ENCODE measurements around the gene SPIB. TPM values are rescaled to one million over a fixed set of nuclear protein-coding genes. Genes with fewer than 3 reads are reported as not detected.

The SPIB gene
- polyA plus RNA-seq, 1 experiment: not detected

GRCh38 chr19:50392759-50393158, 26.0 kb upstream of the SPIB start:
- no peak overlapping the region for H3K4me3 ChIP-seq (ENCODE audit: low read depth, low read length)
- no peak for DNase-seq (ENCODE audit: low read depth, low spot score)
- no peak for TF ChIP-seq CTCF (IDR thresholded peaks at IDR 0.05; ENCODE audit: low read depth, low read length)
- POLR2A ChIA-PET: no interaction called here
- no peaks in the 10 kb centered on the region for H3K27me3 ChIP-seq (ENCODE audit: control insufficient read depth, insufficient read depth, low read length)
- CTCF ChIA-PET: no interaction called here
- H3K9me3 ChIP-seq (ENCODE audit: control insufficient read depth, insufficient read depth, low read length): no peaks in the 10 kb centered on the region
- no peak overlapping the region for H3K27ac ChIP-seq (ENCODE audit: low read depth, low read length)

GRCh38 chr19:50393589-50393988, 25.1 kb upstream of the SPIB start:
- ChIA-PET POLR2A (no interaction called here), CTCF (no interaction called here)
- no peak overlapping the region for H3K27ac ChIP-seq (ENCODE audit: low read depth, low read length)
- H3K27me3 ChIP-seq (ENCODE audit: control insufficient read depth, insufficient read depth, low read length): no peaks in the 10 kb centered on the region
- H3K4me3 ChIP-seq (ENCODE audit: low read depth, low read length): no peak overlapping the region
- H3K9me3 ChIP-seq (ENCODE audit: control insufficient read depth, insufficient read depth, low read length): no peaks in the 10 kb centered on the region
- no peak for DNase-seq (ENCODE audit: low read depth, low spot score)
- TF ChIP-seq CTCF (IDR thresholded peaks at IDR 0.05; ENCODE audit: low read depth, low read length): no peak

- Histone ChIP-seq H3K27ac (ENCODE audit: low read depth, low read length) (no peak overlapping the region), H3K27me3 (ENCODE audit: control insufficient read depth, insufficient read depth, low read length) (no peaks in the 10 kb centered on the region), H3K4me3 (ENCODE audit: low read depth, low read length) (no peak overlapping the region), H3K9me3 (ENCODE audit: control insufficient read depth, insufficient read depth, low read length) (no peaks in the 10 kb centered on the region; the same call in 1 of the 2 replicates)
- TF ChIP-seq CTCF (IDR thresholded peaks at IDR 0.05; ENCODE audit: low read depth, low read length): no peak
- POLR2A ChIA-PET: no interaction called here
- CTCF ChIA-PET: no interaction called here
- no peak for DNase-seq (ENCODE audit: low read depth, low spot score)
These were observed 24.7 kb upstream of the SPIB start for GRCh38 chr19:50394017-50394416.

- POLR2A ChIA-PET: no interaction called here
- Histone ChIP-seq H3K9me3 (ENCODE audit: control insufficient read depth, insufficient read depth, low read length) (no peaks in the 10 kb centered on the region; the same call in 1 of the 2 replicates), H3K27ac (ENCODE audit: low read depth, low read length) (no peak overlapping the region), H3K4me3 (ENCODE audit: low read depth, low read length) (no peak overlapping the region), H3K27me3 (ENCODE audit: control insufficient read depth, insufficient read depth, low read length) (no peaks in the 10 kb centered on the region)
- no peak for DNase-seq (ENCODE audit: low read depth, low spot score)
- CTCF ChIA-PET: no interaction called here
- TF ChIP-seq CTCF (IDR thresholded peaks at IDR 0.05; ENCODE audit: low read depth, low read length): no peak
These were observed 19.9 kb upstream of the SPIB start for GRCh38 chr19:50398675-50399367.

GRCh38 chr19:50399368-50399745, 19.4 kb upstream of the SPIB start:
- Histone ChIP-seq H3K27ac (ENCODE audit: low read depth, low read length) (no peak overlapping the region), H3K9me3 (ENCODE audit: control insufficient read depth, insufficient read depth, low read length) (no peaks in the 10 kb centered on the region; the same call in 1 of the 2 replicates), H3K4me3 (ENCODE audit: low read depth, low read length) (no peak overlapping the region), H3K27me3 (ENCODE audit: control insufficient read depth, insufficient read depth, low read length) (no peaks in the 10 kb centered on the region)
- no peak for DNase-seq (ENCODE audit: low read depth, low spot score)
- POLR2A ChIA-PET: no interaction called here
- TF ChIP-seq CTCF (IDR thresholded peaks at IDR 0.05; ENCODE audit: low read depth, low read length): no peak
- CTCF ChIA-PET: no interaction called here

All from AG04450 (cell line).